ENCODE results near the gene TMEM208. TPM values are rescaled to one million over a fixed set of nuclear protein-coding genes. Genes with fewer than 3 reads are reported as not detected.
A peak's percentile ranks its signal among the peaks of the same experiment; 100 is the strongest.

TMEM208 gene
- total and polyA plus RNA-seq, 9 donors, result 17.5 to 27.1 (median 22.3) TPM

- peaks cover 7% of the 10 kb centered on the region for H3K4me1 ChIP-seq (ENCODE audit: control insufficient read depth, insufficient read depth, low read length)
- DNase-seq, result peak; percentile 58
- WGBS (ENCODE audit: insufficient coverage), result 50% methylated on average over 4 of the region's 4 CpGs
- no peak overlapping the region for H3K4me3 ChIP-seq (ENCODE audit: low read length)
- H3K9me3 ChIP-seq (replicated peaks; ENCODE audit: control insufficient read depth, low read depth, low read length), result no peaks in the 10 kb centered on the region
- H3K36me3 ChIP-seq (ENCODE audit: control insufficient read depth, insufficient read depth, low read length), result no peaks in the 10 kb centered on the region
- peak overlapping the region; percentile 62 for H3K27ac ChIP-seq (ENCODE audit: low read length)
- H3K27me3 ChIP-seq (ENCODE audit: control insufficient read depth, insufficient read depth, low read length), result no peaks in the 10 kb centered on the region
Observed at GRCh38 chr16:67260426-67261063, 33.6 kb downstream of the TMEM208 start.

DNA sequence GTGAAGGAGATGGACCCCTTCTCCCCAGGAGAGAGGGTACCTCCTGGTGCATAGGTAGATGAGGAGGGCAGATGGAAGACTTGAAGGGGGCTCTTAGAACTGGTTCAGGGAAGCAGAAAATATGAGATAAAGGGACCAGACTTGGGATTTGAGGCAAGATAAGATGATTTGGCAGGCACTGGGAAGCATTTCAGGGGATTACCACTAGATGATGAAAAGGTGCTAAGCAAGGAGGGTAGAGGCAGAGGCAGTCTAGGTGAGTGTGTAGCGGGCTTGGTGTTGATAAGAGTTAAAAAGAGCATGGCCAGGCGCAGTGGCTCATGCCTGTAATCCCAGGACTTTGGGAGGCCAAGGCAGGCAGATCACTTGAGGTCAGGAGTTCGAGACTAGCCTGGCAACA, 36.3 kb downstream of the TMEM208 start:
- H3K36me3 ChIP-seq (ENCODE audit: control insufficient read depth, insufficient read depth, low read length), result no peaks in the 10 kb centered on the region
- peaks cover 7% of the 10 kb centered on the region for H3K4me1 ChIP-seq (ENCODE audit: control insufficient read depth, insufficient read depth, low read length)
- 79% methylated on average over 3 of the region's 3 CpGs for WGBS (ENCODE audit: insufficient coverage)
- no peaks in the 10 kb centered on the region for H3K9me3 ChIP-seq (replicated peaks; ENCODE audit: control insufficient read depth, low read depth, low read length)
- H3K27ac ChIP-seq (ENCODE audit: low read length), result no peak overlapping the region
- H3K4me3 ChIP-seq (ENCODE audit: low read length), result no peak overlapping the region
- H3K27me3 ChIP-seq (ENCODE audit: control insufficient read depth, insufficient read depth, low read length), result no peaks in the 10 kb centered on the region
- DNase-seq, result no peak

DNA sequence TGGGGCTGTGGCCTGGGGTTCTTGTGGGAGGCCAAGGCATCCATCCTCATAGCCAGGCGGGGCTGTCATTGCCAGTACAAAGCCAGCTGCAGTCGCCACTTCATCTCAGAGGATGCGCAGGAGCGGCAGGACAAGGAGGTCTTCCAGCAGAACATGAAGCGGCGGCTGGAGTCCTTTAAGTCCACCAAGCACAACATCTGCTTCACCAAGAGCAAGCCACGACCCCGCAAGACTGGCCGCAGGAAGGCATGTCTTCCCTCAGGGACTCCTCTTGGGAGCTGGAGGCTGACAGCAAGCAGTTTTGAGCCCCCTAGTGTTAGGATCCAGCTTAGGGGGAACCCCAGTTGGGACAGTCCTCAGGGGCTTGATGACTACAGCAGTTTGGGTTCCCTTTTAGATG, 37.3 kb downstream of the TMEM208 start:
- Histone ChIP-seq H3K9me3 (replicated peaks; ENCODE audit: control insufficient read depth, low read depth, low read length) (no peaks in the 10 kb centered on the region), H3K36me3 (ENCODE audit: control insufficient read depth, insufficient read depth, low read length) (no peaks in the 10 kb centered on the region), H3K27me3 (ENCODE audit: control insufficient read depth, insufficient read depth, low read length) (no peaks in the 10 kb centered on the region), H3K27ac (ENCODE audit: low read length) (no peak overlapping the region), H3K4me3 (ENCODE audit: low read length) (no peak overlapping the region), H3K4me1 (ENCODE audit: control insufficient read depth, insufficient read depth, low read length) (peaks cover 7% of the 10 kb centered on the region)
- 72% methylated on average over 7 of the region's 9 CpGs for WGBS (ENCODE audit: insufficient coverage)
- DNase-seq, result no peak

- 87% methylated on average over 5 of the region's 5 CpGs for WGBS (ENCODE audit: insufficient coverage)
- H3K4me1 ChIP-seq (ENCODE audit: control insufficient read depth, insufficient read depth, low read length), result peaks cover 10% of the 10 kb centered on the region
- H3K27me3 ChIP-seq (ENCODE audit: control insufficient read depth, insufficient read depth, low read length), result no peaks in the 10 kb centered on the region
- H3K9me3 ChIP-seq (replicated peaks; ENCODE audit: control insufficient read depth, low read depth, low read length), result no peaks in the 10 kb centered on the region
- H3K27ac ChIP-seq (ENCODE audit: low read length), result no peak overlapping the region
- no peaks in the 10 kb centered on the region for H3K36me3 ChIP-seq (ENCODE audit: control insufficient read depth, insufficient read depth, low read length)
- DNase-seq, result no peak
- no peak overlapping the region for H3K4me3 ChIP-seq (ENCODE audit: low read length)
Observed at GRCh38 chr16:67264866-67265265, 37.9 kb downstream of the TMEM208 start.

DNA sequence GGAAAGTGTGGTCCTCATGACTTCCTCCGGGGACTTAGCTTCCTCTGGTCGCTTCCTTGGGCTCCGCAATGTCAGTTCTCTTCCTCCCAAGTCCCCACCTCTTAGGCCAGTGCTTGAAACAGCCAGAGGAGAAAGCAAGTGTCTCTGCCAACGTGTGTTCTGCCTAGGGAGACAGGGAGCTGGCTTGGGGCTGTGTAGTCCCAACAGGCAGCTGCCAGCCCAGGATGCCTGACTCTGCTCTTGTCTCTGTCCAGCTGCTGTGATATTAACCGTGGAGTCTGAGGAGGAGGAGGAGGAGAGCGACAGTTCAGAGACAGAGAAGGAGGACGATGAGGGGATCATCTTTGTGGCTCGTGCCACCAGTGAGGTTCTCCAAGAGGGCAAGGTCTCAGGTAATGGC, 38.9 kb downstream of the TMEM208 start:
- Histone ChIP-seq H3K27me3 (ENCODE audit: control insufficient read depth, insufficient read depth, low read length) (no peaks in the 10 kb centered on the region), H3K4me1 (ENCODE audit: control insufficient read depth, insufficient read depth, low read length) (peaks cover 6% of the 10 kb centered on the region), H3K27ac (ENCODE audit: low read length) (no peak overlapping the region), H3K9me3 (replicated peaks; ENCODE audit: control insufficient read depth, low read depth, low read length) (no peaks in the 10 kb centered on the region), H3K4me3 (ENCODE audit: low read length) (no peak overlapping the region), H3K36me3 (ENCODE audit: control insufficient read depth, insufficient read depth, low read length) (no peaks in the 10 kb centered on the region)
- DNase-seq, result no peak
- 61% methylated on average over 3 of the region's 8 CpGs for WGBS (ENCODE audit: insufficient coverage)

- DNase-seq, result no peak
- H3K36me3 ChIP-seq (ENCODE audit: control insufficient read depth, insufficient read depth, low read length), result no peaks in the 10 kb centered on the region
- no peaks in the 10 kb centered on the region for H3K9me3 ChIP-seq (replicated peaks; ENCODE audit: control insufficient read depth, low read depth, low read length)
- no peak overlapping the region for H3K4me3 ChIP-seq (ENCODE audit: low read length)
- H3K4me1 ChIP-seq (ENCODE audit: control insufficient read depth, insufficient read depth, low read length), result peaks cover 3% of the 10 kb centered on the region
- 41% methylated on average over 2 of the region's 5 CpGs for WGBS (ENCODE audit: insufficient coverage)
- no peaks in the 10 kb centered on the region for H3K27me3 ChIP-seq (ENCODE audit: control insufficient read depth, insufficient read depth, low read length)
- H3K27ac ChIP-seq (ENCODE audit: low read length), result no peak overlapping the region
Observed at GRCh38 chr16:67268136-67268579, 41.2 kb downstream of the TMEM208 start.

- H3K27me3 ChIP-seq (ENCODE audit: control insufficient read depth, insufficient read depth, low read length), result no peaks in the 10 kb centered on the region
- no peak overlapping the region for H3K4me3 ChIP-seq (ENCODE audit: low read length)
- H3K27ac ChIP-seq (ENCODE audit: low read length), result no peak overlapping the region
- H3K4me1 ChIP-seq (ENCODE audit: control insufficient read depth, insufficient read depth, low read length), result peaks cover 3% of the 10 kb centered on the region
- H3K36me3 ChIP-seq (ENCODE audit: control insufficient read depth, insufficient read depth, low read length), result no peaks in the 10 kb centered on the region
- WGBS (ENCODE audit: insufficient coverage), result 18% methylated on average over 3 of the region's 5 CpGs
- H3K9me3 ChIP-seq (replicated peaks; ENCODE audit: control insufficient read depth, low read depth, low read length), result no peaks in the 10 kb centered on the region
- no peak for DNase-seq
Observed at GRCh38 chr16:67269766-67270165, 42.8 kb downstream of the TMEM208 start.

GRCh38 chr16:67270931-67271338, 44.0 kb downstream of the TMEM208 start:
- Histone ChIP-seq H3K4me1 (ENCODE audit: control insufficient read depth, insufficient read depth, low read length) (peaks cover 3% of the 10 kb centered on the region), H3K4me3 (ENCODE audit: low read length) (no peak overlapping the region), H3K27ac (ENCODE audit: low read length) (no peak overlapping the region), H3K36me3 (ENCODE audit: control insufficient read depth, insufficient read depth, low read length) (no peaks in the 10 kb centered on the region), H3K27me3 (ENCODE audit: control insufficient read depth, insufficient read depth, low read length) (no peaks in the 10 kb centered on the region), H3K9me3 (replicated peaks; ENCODE audit: control insufficient read depth, low read depth, low read length) (no peaks in the 10 kb centered on the region)
- DNase-seq, result no peak
- WGBS (ENCODE audit: insufficient coverage), result 79% methylated on average over 2 of the region's 11 CpGs

GRCh38 chr16:67271446-67271845, 44.5 kb downstream of the TMEM208 start:
- H3K9me3 ChIP-seq (replicated peaks; ENCODE audit: control insufficient read depth, low read depth, low read length), result no peaks in the 10 kb centered on the region
- H3K27me3 ChIP-seq (ENCODE audit: control insufficient read depth, insufficient read depth, low read length), result no peaks in the 10 kb centered on the region
- DNase-seq, result no peak
- H3K36me3 ChIP-seq (ENCODE audit: control insufficient read depth, insufficient read depth, low read length), result peaks cover 2% of the 10 kb centered on the region
- H3K27ac ChIP-seq (ENCODE audit: low read length), result no peak overlapping the region
- 75% methylated on average over 1 of the region's 4 CpGs for WGBS (ENCODE audit: insufficient coverage)
- peaks cover 3% of the 10 kb centered on the region for H3K4me1 ChIP-seq (ENCODE audit: control insufficient read depth, insufficient read depth, low read length)
- no peak overlapping the region for H3K4me3 ChIP-seq (ENCODE audit: low read length)

DNA sequence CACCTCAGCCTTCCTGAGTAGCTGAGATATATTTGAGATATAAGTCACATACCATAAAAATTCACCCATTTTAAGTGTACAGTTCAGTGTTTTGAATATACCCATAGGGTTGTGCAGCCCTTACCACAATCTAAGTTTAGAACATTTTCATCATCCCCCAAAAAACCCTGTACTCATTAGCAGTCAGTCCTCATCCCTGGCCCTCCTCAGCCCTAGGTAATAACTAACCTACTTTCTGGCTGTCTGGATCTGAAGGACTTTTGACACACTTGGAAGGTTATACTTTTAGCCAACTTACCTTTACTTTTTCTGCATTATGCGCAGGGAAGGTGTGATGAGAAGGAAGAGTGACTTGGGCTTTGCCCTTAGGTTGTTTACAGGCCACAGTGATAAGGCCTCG, 48.4 kb downstream of the TMEM208 start:
- no peak for DNase-seq
- Histone ChIP-seq H3K36me3 (ENCODE audit: control insufficient read depth, insufficient read depth, low read length) (peaks cover 7% of the 10 kb centered on the region), H3K9me3 (replicated peaks; ENCODE audit: control insufficient read depth, low read depth, low read length) (no peaks in the 10 kb centered on the region), H3K27ac (ENCODE audit: low read length) (no peak overlapping the region), H3K27me3 (ENCODE audit: control insufficient read depth, insufficient read depth, low read length) (no peaks in the 10 kb centered on the region), H3K4me3 (ENCODE audit: low read length) (no peak overlapping the region), H3K4me1 (ENCODE audit: control insufficient read depth, insufficient read depth, low read length) (peaks cover 24% of the 10 kb centered on the region)
- WGBS (ENCODE audit: insufficient coverage), result no CpG with 5 or more reads among the region's 2 CpGs
